Stimulated activated CD8-positive, alpha-beta memory T cell treated with anti-CD3 and anti-CD28 coated beads, Interleukin-2, amount 100 ng/mL, for 1 hour (primary cell): ENCODE measurements around the gene MYH14.

Experiments
- DNase-seq, 2 donors: peaks; one replicate each; pipeline ENCODE4 v3.0.0-alpha.2; 2020; ENCODE audit warnings: low read depth in 2 of 2

The MYH14 gene

GRCh38 chr19:50257141-50257540 lies 53.7 kb downstream of the MYH14 start:
- DNase-seq = no peak

- no peak for DNase-seq
These were observed 55.5 kb downstream of the MYH14 start for GRCh38 chr19:50258918-50259372.

- DNase-seq = no peak
These were observed 58.1 kb downstream of the MYH14 start for GRCh38 chr19:50261446-50261970.

- DNase-seq = no peak
These were observed 59.8 kb downstream of the MYH14 start for GRCh38 chr19:50263176-50263575.

GRCh38 chr19:50264483-50265186 lies 61.2 kb downstream of the MYH14 start:
- DNase-seq = no peak

- no peak for DNase-seq
These were observed 62.6 kb downstream of the MYH14 start for GRCh38 chr19:50266041-50266440.

GRCh38 chr19:50266896-50267295 lies 63.5 kb downstream of the MYH14 start:
- no peak for DNase-seq

- no peak for DNase-seq
These were observed 64.6 kb downstream of the MYH14 start for GRCh38 chr19:50268041-50268440.

- DNase-seq = no peak
These were observed 65.1 kb downstream of the MYH14 start for GRCh38 chr19:50268501-50268900.

- DNase-seq = no peak
These were observed 66.2 kb downstream of the MYH14 start for GRCh38 chr19:50269653-50270052.

- DNase-seq = no peak
These were observed 69.0 kb downstream of the MYH14 start for GRCh38 chr19:50272263-50272897.

- DNase-seq = no peak
These were observed 70.4 kb downstream of the MYH14 start for GRCh38 chr19:50273821-50274220.

GRCh38 chr19:50275577-50276368 lies 72.4 kb downstream of the MYH14 start:
- no peak for DNase-seq

GRCh38 chr19:50276370-50277063 lies 73.1 kb downstream of the MYH14 start:
- DNase-seq = no peak

GRCh38 chr19:50277966-50278580 lies 74.7 kb downstream of the MYH14 start:
- no peak for DNase-seq

- DNase-seq = no peak
These were observed 76.7 kb downstream of the MYH14 start for GRCh38 chr19:50280074-50280473.

- no peak for DNase-seq
These were observed 77.6 kb downstream of the MYH14 start for GRCh38 chr19:50280983-50281382.

GRCh38 chr19:50281491-50281890 lies 78.1 kb downstream of the MYH14 start:
- no peak for DNase-seq

GRCh38 chr19:50285833-50286232 lies 82.4 kb downstream of the MYH14 start:
- DNase-seq = no peak

GRCh38 chr19:50286443-50286842 lies 83.0 kb downstream of the MYH14 start:
- no peak for DNase-seq

- no peak for DNase-seq
These were observed 83.9 kb downstream of the MYH14 start for GRCh38 chr19:50287331-50287730.
